Measurements from ENCODE around the gene SKP1.
A peak's percentile ranks its signal among the peaks of the same experiment; 100 is the strongest.

Gene SKP1

DNA sequence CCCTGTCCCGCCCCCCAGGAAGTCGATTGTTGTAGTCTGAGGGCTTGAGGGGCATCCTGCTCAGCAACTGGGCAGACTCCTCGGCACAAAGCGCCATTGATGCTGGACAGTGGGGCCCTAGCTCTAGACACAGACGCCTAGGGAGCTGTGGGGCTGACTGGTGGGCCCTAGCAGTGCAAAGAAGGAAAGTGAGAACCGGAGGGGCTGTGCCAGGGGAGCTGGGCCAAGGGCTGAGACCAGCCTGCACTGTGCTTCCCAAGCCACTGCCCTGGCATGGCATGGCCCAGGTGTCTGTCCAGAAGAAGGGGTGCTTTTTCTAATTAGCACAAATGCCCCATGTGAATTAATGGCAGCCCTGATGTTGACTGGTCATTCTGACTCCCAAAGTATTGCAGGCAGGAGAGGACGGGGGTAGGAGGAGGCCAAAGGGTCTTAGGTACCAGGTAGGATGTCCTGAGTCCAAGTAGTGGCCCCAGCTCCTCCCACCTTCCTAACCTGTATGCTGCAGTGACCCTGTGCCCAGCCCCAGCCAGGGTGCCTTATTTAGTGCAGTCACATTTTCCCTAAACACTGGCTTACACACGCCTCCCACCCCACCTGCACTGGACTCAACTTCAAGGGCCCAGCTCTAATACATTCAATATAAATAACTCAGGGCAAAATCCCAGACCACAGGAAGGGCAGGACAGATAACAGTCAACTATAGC is 46.4 kb downstream of the SKP1 start:
- in situ Hi-C loops (cut with MboI; ENCODE audit: low sequenced_read_pairs, unreplicated experiment): no loop called here
- TF ChIP-seq, protein P1, sequence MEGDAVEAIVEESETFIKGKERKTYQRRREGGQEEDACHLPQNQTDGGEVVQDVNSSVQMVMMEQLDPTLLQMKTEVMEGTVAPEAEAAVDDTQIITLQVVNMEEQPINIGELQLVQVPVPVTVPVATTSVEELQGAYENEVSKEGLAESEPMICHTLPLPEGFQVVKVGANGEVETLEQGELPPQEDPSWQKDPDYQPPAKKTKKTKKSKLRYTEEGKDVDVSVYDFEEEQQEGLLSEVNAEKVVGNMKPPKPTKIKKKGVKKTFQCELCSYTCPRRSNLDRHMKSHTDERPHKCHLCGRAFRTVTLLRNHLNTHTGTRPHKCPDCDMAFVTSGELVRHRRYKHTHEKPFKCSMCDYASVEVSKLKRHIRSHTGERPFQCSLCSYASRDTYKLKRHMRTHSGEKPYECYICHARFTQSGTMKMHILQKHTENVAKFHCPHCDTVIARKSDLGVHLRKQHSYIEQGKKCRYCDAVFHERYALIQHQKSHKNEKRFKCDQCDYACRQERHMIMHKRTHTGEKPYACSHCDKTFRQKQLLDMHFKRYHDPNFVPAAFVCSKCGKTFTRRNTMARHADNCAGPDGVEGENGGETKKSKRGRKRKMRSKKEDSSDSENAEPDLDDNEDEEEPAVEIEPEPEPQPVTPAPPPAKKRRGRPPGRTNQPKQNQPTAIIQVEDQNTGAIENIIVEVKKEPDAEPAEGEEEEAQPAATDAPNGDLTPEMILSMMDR (IDR thresholded peaks at IDR 0.05; ENCODE audit: borderline replicate concordance, control extremely low read depth, extremely low read depth, insufficient read depth, missing control alignments): no peak
- no peak for DNase-seq (ENCODE audit: low spot score)

GRCh38 chr5:134129411-134130238 is 47.1 kb downstream of the SKP1 start:
- no peak for DNase-seq (ENCODE audit: low spot score)
- in situ Hi-C loops (cut with MboI; ENCODE audit: low sequenced_read_pairs, unreplicated experiment): no loop called here
- TF ChIP-seq, protein P1 (IDR thresholded peaks at IDR 0.05; ENCODE audit: borderline replicate concordance, control extremely low read depth, extremely low read depth, insufficient read depth, missing control alignments): no peak

DNA sequence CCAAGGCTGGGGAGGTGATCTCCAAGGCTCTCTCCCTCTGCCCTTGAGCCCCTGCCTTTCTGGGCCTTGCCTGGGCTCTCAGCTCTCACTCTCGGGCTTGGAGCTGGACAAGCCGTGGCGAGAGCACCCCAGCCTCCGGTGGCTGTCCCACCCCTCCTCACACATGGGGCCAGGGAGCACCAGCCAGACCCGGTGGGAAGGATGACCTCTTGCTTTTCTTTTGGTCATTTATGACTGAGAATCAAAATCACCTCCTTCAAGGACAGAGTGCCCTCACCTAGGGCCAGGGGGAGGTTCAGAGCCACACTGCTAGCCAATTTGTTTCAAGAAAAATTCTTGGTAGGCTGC is 48.1 kb downstream of the SKP1 start:
- no peak for DNase-seq (ENCODE audit: low spot score)
- TF ChIP-seq, protein P1 (IDR thresholded peaks at IDR 0.05; ENCODE audit: borderline replicate concordance, control extremely low read depth, extremely low read depth, insufficient read depth, missing control alignments): no peak
- in situ Hi-C loops (cut with MboI; ENCODE audit: low sequenced_read_pairs, unreplicated experiment): no loop called here

- DNase-seq (ENCODE audit: low spot score): no peak
- in situ Hi-C loops (cut with MboI; ENCODE audit: low sequenced_read_pairs, unreplicated experiment): no loop called here
Measured at GRCh38 chr5:134127988-134128647, 48.6 kb downstream of the SKP1 start.

GRCh38 chr5:134127376-134127861 is 49.3 kb downstream of the SKP1 start:
- in situ Hi-C loops (cut with MboI; ENCODE audit: low sequenced_read_pairs, unreplicated experiment): no loop called here
- peak; percentile 63 for DNase-seq (ENCODE audit: low spot score)
- TF ChIP-seq, protein P1 (IDR thresholded peaks at IDR 0.05; ENCODE audit: borderline replicate concordance, control extremely low read depth, extremely low read depth, insufficient read depth, missing control alignments): no peak

More at GRCh38 chr5:134127988-134128647, 48.6 kb downstream of the SKP1 start:
- TF ChIP-seq, protein P1 (IDR thresholded peaks at IDR 0.05; ENCODE audit: borderline replicate concordance, control extremely low read depth, extremely low read depth, insufficient read depth, missing control alignments): no peak

All from GM13976 (cell line).